ENCODE results near the gene TBC1D5.
"Not testable (repeated sequence)": the region's sequence is repeated elsewhere in the genome, so short reads cannot be mapped to it uniquely, and the experiment has no call there.

The TBC1D5 gene

DNA sequence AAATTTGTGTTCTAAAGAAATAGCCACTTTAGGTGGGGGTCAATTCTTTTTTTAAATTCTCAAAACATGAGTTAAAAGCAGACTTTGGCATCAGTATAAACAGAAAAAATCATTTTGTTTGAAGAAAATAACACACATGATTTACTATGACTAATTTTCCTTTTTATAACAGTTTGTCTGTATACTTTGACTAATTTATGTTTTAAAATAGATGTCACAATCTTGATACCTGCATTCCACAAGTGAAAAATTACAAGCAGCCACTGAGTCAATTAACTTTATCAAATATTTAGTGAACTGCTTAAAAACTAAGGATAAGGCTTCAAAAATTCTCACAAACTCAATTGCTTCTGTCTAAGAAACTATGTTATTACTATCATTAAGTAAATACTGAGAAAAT, 235.0 kb downstream of the TBC1D5 start:
- no peak overlapping the region for H3K9ac ChIP-seq
- TF ChIP-seq Cebpa-rat (IDR thresholded peaks at IDR 0.05), result no peak
- no peak overlapping the region for H3K27ac ChIP-seq
- no peak overlapping the region for H3K4me2 ChIP-seq
- H3K9me3 ChIP-seq (replicated peaks in 1 of 11), result no peaks in the 10 kb centered on the region
- H3K4me3 ChIP-seq, result no peak overlapping the region
- peaks cover 0 to 14% (median 5%) of the 10 kb centered on the region in 11 experiments; a peak in 8 of 22 replicates for H3K36me3 ChIP-seq
- no peaks in the 10 kb centered on the region for H3K27me3 ChIP-seq
- H4K20me1 ChIP-seq, result no peaks in the 10 kb centered on the region; a peak in 1 of 22 replicates
- H3K4me1 ChIP-seq, result no peaks in the 10 kb centered on the region

DNA sequence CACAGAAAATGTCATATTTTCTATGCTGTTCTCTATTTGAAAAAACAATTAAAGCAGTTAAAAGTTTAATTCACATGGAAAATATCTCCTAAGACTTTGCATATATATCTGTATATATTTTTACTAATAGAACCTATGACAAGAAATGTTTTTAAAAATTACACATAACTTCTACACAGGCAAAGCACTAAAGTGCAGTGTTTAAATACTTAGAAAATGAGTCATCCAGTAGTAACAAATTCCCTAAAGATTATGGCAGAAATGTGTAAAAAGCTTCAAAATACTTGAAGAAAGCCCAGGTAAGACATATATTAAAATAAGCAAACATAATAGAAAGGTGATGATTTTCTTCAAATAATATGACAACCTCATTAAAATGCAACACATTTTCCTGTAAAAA, 236.6 kb downstream of the TBC1D5 start:
- Histone ChIP-seq H4K20me1 (no peaks in the 10 kb centered on the region; a peak in 1 of 22 replicates), H3K9me3 (replicated peaks in 1 of 11) (no peaks in the 10 kb centered on the region), H3K27ac (no peak overlapping the region), H3K27me3 (no peaks in the 10 kb centered on the region), H3K4me2 (no peak overlapping the region), H3K9ac (no peak overlapping the region), H3K4me1 (peaks cover 0 to 7% (median 0%) of the 10 kb centered on the region in 10 experiments; a peak in 4 of 20 replicates), H3K4me3 (no peak overlapping the region), H3K36me3 (peaks cover 0 to 22% (median 5%) of the 10 kb centered on the region in 11 experiments; a peak in 8 of 22 replicates)
- no peak for TF ChIP-seq Cebpa-rat (IDR thresholded peaks at IDR 0.05)

DNA sequence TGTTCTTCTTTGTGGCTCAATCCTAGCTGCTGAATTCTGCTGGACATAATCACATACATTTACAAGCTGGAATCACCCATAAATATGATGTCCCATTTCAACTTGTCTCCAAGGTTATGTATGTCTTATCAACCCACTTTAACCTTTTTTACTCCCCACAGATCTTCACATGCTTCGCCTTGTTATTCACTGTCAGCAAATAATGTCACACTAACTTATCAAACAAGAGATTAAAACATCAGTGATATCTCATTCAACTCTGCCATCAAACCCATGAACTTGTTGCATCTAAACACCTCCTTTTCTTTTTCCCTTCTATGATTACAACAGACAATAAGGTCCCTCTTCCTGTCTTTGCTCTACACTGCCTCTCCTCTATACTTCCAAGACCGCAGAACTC, 240.7 kb downstream of the TBC1D5 start:
- Histone ChIP-seq H3K27me3 (no peaks in the 10 kb centered on the region), H4K20me1 (no peaks in the 10 kb centered on the region)
- no peak for TF ChIP-seq Cebpa-rat (IDR thresholded peaks at IDR 0.05)

DNA sequence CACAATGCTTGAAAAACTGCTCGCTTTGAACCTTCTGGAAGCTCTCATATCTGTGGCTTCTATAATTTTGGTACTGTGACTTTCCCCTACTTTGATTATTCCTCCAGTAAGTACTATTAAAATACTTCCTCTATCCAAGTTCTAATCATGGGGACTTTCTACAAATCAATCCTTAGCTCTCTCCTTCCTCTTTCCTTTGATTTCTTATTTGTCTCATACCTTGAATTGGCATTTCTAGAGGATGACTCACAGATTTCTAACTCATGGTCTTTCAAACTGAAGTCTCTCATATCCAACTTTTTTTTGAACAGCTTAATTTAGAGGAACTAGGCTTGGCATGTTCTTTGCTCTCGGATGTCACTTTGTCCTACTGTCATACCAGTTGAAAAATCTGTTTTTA, 241.8 kb downstream of the TBC1D5 start:
- no peak overlapping the region for H3K4me3 ChIP-seq
- H3K4me2 ChIP-seq, result 0 out of 22 replicates have a peak overlapping the region, but pooled peaks of 1 of the 11 experiments have one; percentile 17
- peaks cover 0 to 16% (median under 1%) of the 10 kb centered on the region in 11 experiments; a peak in 7 of 22 replicates for H3K36me3 ChIP-seq
- no peak for TF ChIP-seq Cebpa-rat (IDR thresholded peaks at IDR 0.05)
- no peak overlapping the region for H3K27ac ChIP-seq
- peaks cover 0 to 18% (median 0%) of the 10 kb centered on the region in 10 experiments; a peak in 4 of 20 replicates for H3K4me1 ChIP-seq
- no peaks in the 10 kb centered on the region for H3K9me3 ChIP-seq (replicated peaks in 1 of 11)
- no peaks in the 10 kb centered on the region for H3K27me3 ChIP-seq
- no peak overlapping the region for H3K9ac ChIP-seq
- H4K20me1 ChIP-seq, result no peaks in the 10 kb centered on the region

More for the DNA sequence above, 240.7 kb downstream of the TBC1D5 start:
- no peak overlapping the region for H3K27ac ChIP-seq
- no peaks in the 10 kb centered on the region for H3K9me3 ChIP-seq (replicated peaks in 1 of 11)
- H3K9ac ChIP-seq, result no peak overlapping the region
- no peak overlapping the region for H3K4me3 ChIP-seq
- H3K36me3 ChIP-seq, result peaks cover 0 to 16% (median 4%) of the 10 kb centered on the region in 11 experiments; a peak in 8 of 22 replicates
- H3K4me2 ChIP-seq, result no peak overlapping the region
- peaks cover 0 to 18% (median 0%) of the 10 kb centered on the region in 10 experiments; a peak in 4 of 20 replicates for H3K4me1 ChIP-seq

DNA sequence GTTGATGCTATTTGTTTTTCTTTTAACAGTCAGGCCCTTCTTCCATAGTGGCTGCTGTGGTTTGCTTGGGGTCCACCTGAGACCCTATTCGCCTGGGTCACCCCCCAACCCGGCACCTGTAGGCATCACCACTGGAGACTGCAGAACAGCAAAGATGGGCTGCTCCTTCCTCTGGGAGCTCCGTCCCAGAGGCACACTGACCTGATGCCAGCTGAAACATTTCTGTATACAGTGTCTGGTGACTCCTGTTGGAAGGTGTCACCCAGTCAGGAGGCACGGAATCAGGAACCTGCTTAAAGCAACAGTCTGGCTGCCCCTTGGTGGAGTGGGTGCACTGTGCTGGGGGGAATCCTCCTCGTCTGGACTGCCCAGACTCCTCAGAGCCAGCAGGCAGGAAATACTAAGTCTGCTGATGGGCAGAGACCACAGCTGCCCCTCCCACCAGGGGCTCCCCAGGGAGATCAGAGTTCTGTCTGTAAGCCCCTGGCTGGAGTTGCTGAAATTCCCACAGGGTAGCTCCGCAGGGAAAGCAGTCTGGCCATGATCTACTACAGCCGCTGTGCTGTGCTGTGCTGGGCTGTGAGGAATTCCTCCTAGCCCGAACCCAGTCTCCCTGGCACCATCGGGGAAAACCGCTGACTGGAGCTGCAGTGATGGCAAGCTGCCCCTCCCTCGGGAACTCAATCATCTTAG, 248.2 kb downstream of the TBC1D5 start:
- H3K4me1 ChIP-seq, result peaks cover 0 to 10% (median 6%) of the 10 kb centered on the region in 10 experiments; a peak in 7 of 20 replicates
- H3K9ac ChIP-seq, result no peak overlapping the region
- H3K27me3 ChIP-seq, result no peaks in the 10 kb centered on the region
- no peak overlapping the region for H3K4me3 ChIP-seq
- H4K20me1 ChIP-seq, result no peaks in the 10 kb centered on the region
- peak overlapping the region in 7 of 11 experiments; percentile 8 to 41 (median 24); a peak in 7 of 22 replicates for H3K4me2 ChIP-seq
- H3K9me3 ChIP-seq (replicated peaks in 1 of 11), result peaks cover 37 to 57% (median 50%) of the 10 kb centered on the region in 11 experiments
- H3K27ac ChIP-seq, result no peak overlapping the region
- peaks cover 14 to 46% (median 24%) of the 10 kb centered on the region in 11 experiments; a peak in 21 of 22 replicates for H3K36me3 ChIP-seq
- no peak for TF ChIP-seq Cebpa-rat (IDR thresholded peaks at IDR 0.05)

DNA sequence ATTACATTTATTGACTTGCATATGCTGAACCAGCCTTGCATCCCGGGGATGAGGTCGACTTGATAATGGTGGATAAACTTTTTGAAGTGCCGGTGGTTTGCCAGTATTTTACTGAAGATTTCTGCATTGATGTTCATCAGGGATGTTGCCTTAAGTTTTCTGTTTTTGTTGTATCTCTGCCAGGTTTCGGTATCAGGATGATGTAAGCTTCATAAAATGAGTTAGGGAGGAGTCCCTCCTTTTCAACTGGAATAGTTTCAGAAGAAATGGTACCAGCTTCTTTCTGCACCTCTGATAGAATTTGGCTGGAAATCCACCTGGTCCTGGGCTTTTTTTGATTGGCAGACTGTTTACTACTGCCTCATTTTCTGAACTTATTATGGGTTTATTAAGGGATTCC, 250.8 kb downstream of the TBC1D5 start:
- no peak overlapping the region for H3K4me2 ChIP-seq
- no peak overlapping the region for H3K4me3 ChIP-seq
- H3K9me3 ChIP-seq (replicated peaks in 1 of 11), result peaks cover 49 to 71% (median 61%) of the 10 kb centered on the region in 11 experiments

DNA sequence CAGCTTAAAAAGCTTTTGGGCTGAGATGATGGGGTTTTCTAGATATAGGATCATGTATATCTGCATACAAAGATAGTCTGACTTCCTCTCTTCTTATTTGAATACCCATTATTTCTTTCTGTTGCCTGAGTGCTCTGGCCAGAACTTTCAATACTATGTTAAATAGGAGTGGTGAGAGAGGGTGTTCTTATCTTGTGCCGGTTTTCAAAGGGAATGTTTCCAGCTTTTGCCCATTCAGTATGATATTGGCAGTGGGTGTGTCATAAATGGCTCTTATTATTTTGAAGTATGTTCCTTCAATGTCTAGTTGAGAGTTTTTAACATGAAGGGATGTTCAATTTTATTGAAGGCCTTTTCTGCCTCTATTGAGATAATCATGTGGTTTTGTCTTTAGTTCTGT, 251.2 kb downstream of the TBC1D5 start:
- not testable (repeated sequence) for H3K4me1 ChIP-seq, H3K27me3 ChIP-seq, H3K9ac ChIP-seq, H4K20me1 ChIP-seq, H3K4me3 ChIP-seq, H3K27ac ChIP-seq, H3K4me2 ChIP-seq
- Histone ChIP-seq H3K9me3 (replicated peaks in 1 of 11) (peaks cover 51 to 73% (median 62%) of the 10 kb centered on the region in 11 experiments), H3K36me3 (peaks cover 14 to 49% (median 30%) of the 10 kb centered on the region in 11 experiments; a peak in 21 of 22 replicates)

More for the DNA sequence above, 250.8 kb downstream of the TBC1D5 start:
- Histone ChIP-seq H3K9ac (no peak overlapping the region), H3K27me3 (no peaks in the 10 kb centered on the region), H3K27ac (no peak overlapping the region), H3K4me1 (peaks cover 0 to 10% (median 6%) of the 10 kb centered on the region in 10 experiments; a peak in 7 of 20 replicates), H4K20me1 (no peaks in the 10 kb centered on the region), H3K36me3 (peaks cover 14 to 49% (median 30%) of the 10 kb centered on the region in 11 experiments; a peak in 21 of 22 replicates)
- TF ChIP-seq Cebpa-rat (IDR thresholded peaks at IDR 0.05), result no peak

DNA sequence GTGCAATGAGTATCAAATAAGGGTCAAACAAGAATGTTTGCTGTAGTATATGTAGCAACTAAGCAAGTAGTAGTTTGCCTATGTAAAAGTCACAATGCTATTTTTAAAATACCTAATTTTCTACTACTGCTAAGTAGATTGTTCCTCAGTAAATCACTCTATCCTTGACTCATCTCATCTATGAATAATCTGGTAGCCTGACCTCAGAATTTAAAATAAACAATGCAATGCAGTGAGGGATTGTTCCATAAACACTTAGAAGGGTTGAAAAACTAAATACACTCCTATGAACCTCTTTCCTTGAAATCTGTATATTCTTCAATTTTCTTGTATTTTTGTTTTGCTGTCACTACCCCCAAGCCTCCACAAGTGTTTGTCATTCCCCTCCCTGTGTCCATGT, 253.3 kb downstream of the TBC1D5 start:
- no peak overlapping the region for H3K9ac ChIP-seq
- H3K27me3 ChIP-seq, result no peaks in the 10 kb centered on the region
- H3K9me3 ChIP-seq (replicated peaks in 1 of 11), result peaks cover 42 to 63% (median 54%) of the 10 kb centered on the region in 11 experiments
- peaks cover 5 to 40% (median 24%) of the 10 kb centered on the region in 11 experiments; a peak in 21 of 22 replicates for H3K36me3 ChIP-seq
- no peak for TF ChIP-seq Cebpa-rat (IDR thresholded peaks at IDR 0.05)
- H3K4me1 ChIP-seq, result no peaks in the 10 kb centered on the region
- no peak overlapping the region for H3K4me3 ChIP-seq
- no peaks in the 10 kb centered on the region for H4K20me1 ChIP-seq
- no peak overlapping the region for H3K27ac ChIP-seq
- no peak overlapping the region for H3K4me2 ChIP-seq

DNA sequence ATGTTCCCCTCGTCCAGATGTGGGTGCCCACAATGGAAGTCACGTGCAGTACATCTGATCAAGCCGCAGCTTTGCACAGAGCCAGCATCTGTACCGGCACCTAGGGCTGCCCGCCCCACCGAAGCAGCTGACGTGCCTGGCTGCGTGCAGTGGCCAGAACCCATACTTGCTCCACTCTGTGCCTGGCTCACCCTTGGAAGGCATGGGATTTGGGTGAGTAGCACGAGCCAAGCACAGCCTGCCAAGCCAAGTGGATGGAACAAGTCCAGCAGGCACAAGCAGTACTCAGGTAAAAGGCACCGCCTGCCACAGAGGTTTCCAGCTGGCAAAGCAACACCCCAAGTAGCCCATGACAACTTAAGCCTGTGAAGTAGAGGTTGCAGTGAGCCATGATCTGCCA, 261.3 kb downstream of the TBC1D5 start:
- Histone ChIP-seq H3K27me3 (no peaks in the 10 kb centered on the region), H3K9me3 (replicated peaks in 1 of 11) (peaks cover 16 to 24% (median 21%) of the 10 kb centered on the region in 11 experiments), H3K4me2 (no peak overlapping the region), H4K20me1 (no peaks in the 10 kb centered on the region), H3K27ac (no peak overlapping the region), H3K36me3 (peaks cover 13 to 27% (median 24%) of the 10 kb centered on the region in 11 experiments), H3K4me1 (no peaks in the 10 kb centered on the region), H3K4me3 (no peak overlapping the region), H3K9ac (no peak overlapping the region)
- no peak for TF ChIP-seq Cebpa-rat (IDR thresholded peaks at IDR 0.05)

Data from BLaER1 treated with 17β-estradiol and CSF1 and Interleukin-3, amounts not matched to agents 10 nM and 100 nM (cell line).